Measurements from ENCODE around the gene SHPK.

The SHPK gene

GRCh38 chr17:3602499-3602898 is 33.6 kb downstream of the SHPK start:
- H3K4me3 ChIP-seq (ENCODE audit: low read length in 2 of 2) = no peak overlapping the region
- H3K14ac ChIP-seq (ENCODE audit: low read length) = no peak overlapping the region
- no peak overlapping the region for H4K91ac ChIP-seq (ENCODE audit: low read depth, low read length, poor library complexity)
- H3K4me1 ChIP-seq (ENCODE audit: control insufficient read depth in 2 of 2, insufficient read depth in 1 of 2, low read depth in 1 of 2, low read length in 2 of 2) = peaks cover 0 to 1% of the 10 kb centered on the region in 2 donors
- H2BK5ac ChIP-seq (ENCODE audit: low read length) = no peak overlapping the region
- no peak overlapping the region for H3K23ac ChIP-seq (ENCODE audit: low read depth, low read length, poor library complexity)
- H3K36me3 ChIP-seq (replicated peaks in 1 of 2; ENCODE audit: control insufficient read depth in 2 of 2, insufficient read depth in 2 of 2, low read length in 2 of 2) = peaks cover 7 to 38% of the 10 kb centered on the region in 2 donors
- peaks cover 0 to 3% of the 10 kb centered on the region in 2 donors for H3K9me3 ChIP-seq (replicated peaks in 1 of 2; ENCODE audit: control insufficient read depth in 2 of 2, insufficient read depth in 1 of 2, low read depth in 1 of 2, low read length in 2 of 2)
- no peaks in the 10 kb centered on the region for H3K79me1 ChIP-seq (ENCODE audit: low read depth, low read length)
- no peak overlapping the region for H4K8ac ChIP-seq (ENCODE audit: low read depth, low read length)
- H3K4me2 ChIP-seq (ENCODE audit: insufficient read depth, low read length, poor library complexity, severe bottlenecking) = no peak overlapping the region
- H3K27ac ChIP-seq (replicated peaks; ENCODE audit: low read length) = no peak overlapping the region
- H3K18ac ChIP-seq (ENCODE audit: low read length) = no peak overlapping the region
- H3K9ac ChIP-seq (ENCODE audit: low read depth, low read length, poor library complexity) = no peak overlapping the region
- no peak overlapping the region for H2AFZ ChIP-seq (ENCODE audit: low read length)
- H2BK12ac ChIP-seq (ENCODE audit: low read length) = no peak overlapping the region
- DNase-seq (ENCODE audit: low spot score) = no peak
- H3K4ac ChIP-seq (ENCODE audit: low read length) = no peak overlapping the region
- H2BK15ac ChIP-seq (ENCODE audit: low read length) = no peak overlapping the region
- no peak overlapping the region for H2BK120ac ChIP-seq (ENCODE audit: low read depth, low read length)
- H3K27me3 ChIP-seq (ENCODE audit: control insufficient read depth in 3 of 3, insufficient read depth in 3 of 3, low read depth in 1 of 3, low read length in 3 of 3) = no peaks in the 10 kb centered on the region
- no peak overlapping the region for H2AK5ac ChIP-seq (ENCODE audit: low read depth, low read length)
- WGBS, 2 donors (ENCODE audit: extremely low coverage in 2 of 2, insufficient read length in 2 of 2, insufficient replicate concordance in 1 of 2) = no CpG with 5 or more reads among the region's 16 CpGs

DNA sequence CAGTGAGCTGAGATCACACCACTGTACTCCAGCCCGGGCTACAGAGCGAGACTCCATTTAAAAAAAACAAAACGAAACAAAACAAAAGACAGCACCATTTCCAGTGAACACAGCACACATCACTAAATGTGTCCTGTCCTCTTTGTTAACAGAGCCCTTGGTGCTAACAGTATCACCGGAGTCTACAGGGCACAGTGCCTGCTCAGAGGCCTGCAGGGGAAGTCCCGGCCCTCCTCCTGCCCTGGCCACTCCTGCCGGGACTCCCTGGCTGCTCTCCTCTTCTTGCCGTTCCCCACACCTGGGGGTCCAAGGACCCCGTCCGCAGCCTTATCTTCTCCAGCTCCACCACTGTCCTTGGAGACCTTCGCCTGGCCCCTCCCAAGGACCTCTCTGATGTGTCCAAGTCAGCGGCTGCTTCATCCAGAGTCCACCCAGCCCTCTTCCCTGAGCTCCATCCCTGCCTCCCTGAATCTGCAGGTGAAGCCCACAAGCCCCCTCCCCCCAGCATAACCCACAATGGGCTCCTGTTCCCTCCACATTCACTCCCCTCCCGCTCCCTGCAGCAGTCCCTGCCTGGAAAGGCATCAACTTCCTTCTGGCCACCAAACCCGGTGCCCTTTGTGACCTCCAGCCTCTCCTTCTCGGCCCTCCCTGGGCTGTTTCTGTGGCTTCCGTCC is 35.4 kb downstream of the SHPK start:
- no peak overlapping the region for H3K23ac ChIP-seq (ENCODE audit: low read depth, low read length, poor library complexity)
- no CpG with 5 or more reads among the region's 15 CpGs for whole genome bisulfite sequencing, 2 donors (ENCODE audit: extremely low coverage in 2 of 2, insufficient read length in 2 of 2, insufficient replicate concordance in 1 of 2)
- H3K79me1 ChIP-seq (ENCODE audit: low read depth, low read length) = no peaks in the 10 kb centered on the region
- H2BK5ac ChIP-seq (ENCODE audit: low read length) = no peak overlapping the region
- no peaks in the 10 kb centered on the region for H3K27me3 ChIP-seq (ENCODE audit: control insufficient read depth in 3 of 3, insufficient read depth in 3 of 3, low read depth in 1 of 3, low read length in 3 of 3)
- DNase-seq (ENCODE audit: low spot score) = no peak
- H2BK15ac ChIP-seq (ENCODE audit: low read length) = no peak overlapping the region
- H3K14ac ChIP-seq (ENCODE audit: low read length) = no peak overlapping the region
- H3K4me2 ChIP-seq (ENCODE audit: insufficient read depth, low read length, poor library complexity, severe bottlenecking) = no peak overlapping the region
- H2AK5ac ChIP-seq (ENCODE audit: low read depth, low read length) = no peak overlapping the region
- no peak overlapping the region for H2BK12ac ChIP-seq (ENCODE audit: low read length)
- H3K27ac ChIP-seq (replicated peaks; ENCODE audit: low read length) = no peak overlapping the region
- H3K4ac ChIP-seq (ENCODE audit: low read length) = no peak overlapping the region
- peak overlapping the region; percentile 48 for H3K18ac ChIP-seq (ENCODE audit: low read length)
- H3K36me3 ChIP-seq (replicated peaks in 1 of 2; ENCODE audit: control insufficient read depth in 2 of 2, insufficient read depth in 2 of 2, low read length in 2 of 2) = peaks cover 2 to 27% of the 10 kb centered on the region in 2 donors
- H4K91ac ChIP-seq (ENCODE audit: low read depth, low read length, poor library complexity) = no peak overlapping the region
- H3K9me3 ChIP-seq (replicated peaks in 1 of 2; ENCODE audit: control insufficient read depth in 2 of 2, insufficient read depth in 1 of 2, low read depth in 1 of 2, low read length in 2 of 2) = no peaks in the 10 kb centered on the region
- peak overlapping the region; percentile 0 for H4K8ac ChIP-seq (ENCODE audit: low read depth, low read length)
- H3K4me1 ChIP-seq (ENCODE audit: control insufficient read depth in 2 of 2, insufficient read depth in 1 of 2, low read depth in 1 of 2, low read length in 2 of 2) = peaks cover 0 to 1% of the 10 kb centered on the region in 2 donors
- no peak overlapping the region for H3K9ac ChIP-seq (ENCODE audit: low read depth, low read length, poor library complexity)
- H2AFZ ChIP-seq (ENCODE audit: low read length) = no peak overlapping the region
- no peak overlapping the region for H3K4me3 ChIP-seq (ENCODE audit: low read length in 2 of 2)
- no peak overlapping the region for H2BK120ac ChIP-seq (ENCODE audit: low read depth, low read length)

GRCh38 chr17:3598078-3598477 is 38.0 kb downstream of the SHPK start:
- Histone ChIP-seq H2BK120ac (ENCODE audit: low read depth, low read length) (no peak overlapping the region), H2BK15ac (ENCODE audit: low read length) (no peak overlapping the region), H3K4me3 (ENCODE audit: low read length in 2 of 2) (no peak overlapping the region), H3K36me3 (replicated peaks in 1 of 2; ENCODE audit: control insufficient read depth in 2 of 2, insufficient read depth in 2 of 2, low read length in 2 of 2) (peaks cover 0 to 5% of the 10 kb centered on the region in 2 donors), H2BK5ac (ENCODE audit: low read length) (no peak overlapping the region), H3K27ac (replicated peaks; ENCODE audit: low read length) (no peak overlapping the region), H4K91ac (ENCODE audit: low read depth, low read length, poor library complexity) (no peak overlapping the region), H3K79me1 (ENCODE audit: low read depth, low read length) (no peaks in the 10 kb centered on the region), H2AFZ (ENCODE audit: low read length) (no peak overlapping the region), H3K4ac (ENCODE audit: low read length) (no peak overlapping the region), H3K18ac (ENCODE audit: low read length) (no peak overlapping the region), H3K14ac (ENCODE audit: low read length) (no peak overlapping the region), H4K8ac (ENCODE audit: low read depth, low read length) (no peak overlapping the region), H3K9ac (ENCODE audit: low read depth, low read length, poor library complexity) (no peak overlapping the region), H3K4me2 (ENCODE audit: insufficient read depth, low read length, poor library complexity, severe bottlenecking) (no peak overlapping the region), H3K4me1 (ENCODE audit: control insufficient read depth in 2 of 2, insufficient read depth in 1 of 2, low read depth in 1 of 2, low read length in 2 of 2) (peaks cover 0 to 1% of the 10 kb centered on the region in 2 donors), H3K23ac (ENCODE audit: low read depth, low read length, poor library complexity) (no peak overlapping the region), H2AK5ac (ENCODE audit: low read depth, low read length) (no peak overlapping the region), H3K27me3 (ENCODE audit: control insufficient read depth in 3 of 3, insufficient read depth in 3 of 3, low read depth in 1 of 3, low read length in 3 of 3) (no peaks in the 10 kb centered on the region), H3K9me3 (replicated peaks in 1 of 2; ENCODE audit: control insufficient read depth in 2 of 2, insufficient read depth in 1 of 2, low read depth in 1 of 2, low read length in 2 of 2) (no peaks in the 10 kb centered on the region), H2BK12ac (ENCODE audit: low read length) (no peak overlapping the region)
- no peak for DNase-seq (ENCODE audit: low spot score)
- whole genome bisulfite sequencing, 2 donors (ENCODE audit: extremely low coverage in 2 of 2, insufficient read length in 2 of 2, insufficient replicate concordance in 1 of 2) = no CpG with 5 or more reads among the region's 13 CpGs

DNA sequence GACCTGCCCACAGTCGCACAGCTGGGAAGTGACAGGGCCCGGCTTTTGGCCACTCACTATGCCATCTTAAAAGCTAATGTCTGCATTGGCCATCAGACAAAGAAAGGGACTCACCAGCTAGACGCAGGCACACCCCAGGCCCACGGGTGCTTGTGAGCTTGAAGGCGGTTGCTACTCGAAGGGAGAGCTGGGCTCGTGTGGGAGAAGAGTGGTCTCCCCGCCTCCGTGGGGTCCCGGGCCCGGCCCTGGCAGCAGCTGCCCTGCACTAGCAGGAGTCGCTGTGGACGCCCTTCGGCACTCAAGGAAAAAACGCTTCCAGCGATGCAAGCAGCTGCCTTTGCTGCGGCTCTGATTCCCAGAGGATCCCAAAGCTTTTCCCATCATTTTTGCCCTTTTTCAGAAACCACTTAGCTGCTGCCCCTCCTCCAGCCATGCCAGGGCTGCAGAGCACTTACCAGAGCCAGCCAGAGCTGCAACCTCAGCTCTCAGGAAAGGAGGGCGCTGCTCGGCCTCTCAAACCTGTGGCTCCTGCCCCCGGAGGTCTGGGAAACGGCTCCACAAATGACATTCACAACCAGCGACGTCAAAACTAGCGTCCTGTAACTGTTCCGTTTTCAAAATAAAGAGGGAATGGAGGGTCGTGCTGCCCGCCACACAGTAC is 39.1 kb downstream of the SHPK start:
- no CpG with 5 or more reads among the region's 27 CpGs for WGBS, 2 donors (ENCODE audit: extremely low coverage in 2 of 2, insufficient read length in 2 of 2, insufficient replicate concordance in 1 of 2)
- no peak for DNase-seq (ENCODE audit: low spot score)
- peaks cover 0 to 1% of the 10 kb centered on the region in 2 donors for H3K4me1 ChIP-seq (ENCODE audit: control insufficient read depth in 2 of 2, insufficient read depth in 1 of 2, low read depth in 1 of 2, low read length in 2 of 2)

More for the DNA sequence above, 39.1 kb downstream of the SHPK start:
- no peak overlapping the region for H3K4me3 ChIP-seq (ENCODE audit: low read length in 2 of 2)
- H2AFZ ChIP-seq (ENCODE audit: low read length) = no peak overlapping the region
- H2BK120ac ChIP-seq (ENCODE audit: low read depth, low read length) = no peak overlapping the region
- no peak overlapping the region for H2BK5ac ChIP-seq (ENCODE audit: low read length)
- no peak overlapping the region for H4K91ac ChIP-seq (ENCODE audit: low read depth, low read length, poor library complexity)
- no peaks in the 10 kb centered on the region for H3K27me3 ChIP-seq (ENCODE audit: control insufficient read depth in 3 of 3, insufficient read depth in 3 of 3, low read depth in 1 of 3, low read length in 3 of 3)
- H2AK5ac ChIP-seq (ENCODE audit: low read depth, low read length) = peak overlapping the region; percentile 8
- H3K9me3 ChIP-seq (replicated peaks in 1 of 2; ENCODE audit: control insufficient read depth in 2 of 2, insufficient read depth in 1 of 2, low read depth in 1 of 2, low read length in 2 of 2) = no peaks in the 10 kb centered on the region
- H4K8ac ChIP-seq (ENCODE audit: low read depth, low read length) = no peak overlapping the region
- H3K4ac ChIP-seq (ENCODE audit: low read length) = no peak overlapping the region
- H3K18ac ChIP-seq (ENCODE audit: low read length) = peak overlapping the region; percentile 7
- no peak overlapping the region for H3K23ac ChIP-seq (ENCODE audit: low read depth, low read length, poor library complexity)
- no peak overlapping the region for H3K4me2 ChIP-seq (ENCODE audit: insufficient read depth, low read length, poor library complexity, severe bottlenecking)
- no peak overlapping the region for H2BK12ac ChIP-seq (ENCODE audit: low read length)
- H3K27ac ChIP-seq (replicated peaks; ENCODE audit: low read length) = no peak overlapping the region
- no peak overlapping the region for H3K9ac ChIP-seq (ENCODE audit: low read depth, low read length, poor library complexity)
- H3K36me3 ChIP-seq (replicated peaks in 1 of 2; ENCODE audit: control insufficient read depth in 2 of 2, insufficient read depth in 2 of 2, low read length in 2 of 2) = peaks cover 0 to 7% of the 10 kb centered on the region in 2 donors
- H3K14ac ChIP-seq (ENCODE audit: low read length) = no peak overlapping the region
- no peaks in the 10 kb centered on the region for H3K79me1 ChIP-seq (ENCODE audit: low read depth, low read length)
- no peak overlapping the region for H2BK15ac ChIP-seq (ENCODE audit: low read length)

Measured in neuronal stem cell (in vitro differentiated cells).